ENCODE results near the gene DTX1. TPM values are rescaled to one million over a fixed set of nuclear protein-coding genes. Genes with fewer than 3 reads are reported as not detected.

Gene DTX1
- total and polyA plus RNA-seq, 4 donors, result 2.1 to 33.2 (median 10.0) TPM

- Histone ChIP-seq H3K9ac (ENCODE audit: low read depth in 1 of 2, low read length in 2 of 2) (no peak overlapping the region), H3K4me1 (ENCODE audit: control insufficient read depth in 4 of 4, insufficient read depth in 4 of 4, low read length in 3 of 4) (peaks cover 17 to 51% (median 37%) of the 10 kb centered on the region in 4 donors), H3K9me3 (ENCODE audit: control insufficient read depth in 4 of 4, low read length in 3 of 4) (no peaks in the 10 kb centered on the region), H3K27ac (ENCODE audit: low read depth in 1 of 2, low read length in 2 of 2) (peak overlapping the region in 1 of 2 donors; percentile 92), H3K36me3 (ENCODE audit: control insufficient read depth in 4 of 4, insufficient read depth in 3 of 4, low read depth in 1 of 4, low read length in 3 of 4) (no peaks in the 10 kb centered on the region), H3K4me3 (ENCODE audit: low read depth in 1 of 3, low read length in 3 of 3) (no peak overlapping the region), H3K27me3 (ENCODE audit: control insufficient read depth in 4 of 4, insufficient read depth in 4 of 4, low read length in 3 of 4) (no peaks in the 10 kb centered on the region)
- DNase-seq (ENCODE audit: low spot score), result no peak
- TF ChIP-seq ATF3 (IDR thresholded peaks at IDR 0.05), result no peak
- WGBS, result 96% methylated on average over 6 of the region's 6 CpGs
Measured at GRCh38 chr12:113069751-113070116, 13.2 kb downstream of the DTX1 start.

GRCh38 chr12:113070117-113070906 is 13.8 kb downstream of the DTX1 start:
- Histone ChIP-seq H3K4me3 (ENCODE audit: low read depth in 1 of 3, low read length in 3 of 3) (no peak overlapping the region), H3K27me3 (ENCODE audit: control insufficient read depth in 4 of 4, insufficient read depth in 4 of 4, low read length in 3 of 4) (no peaks in the 10 kb centered on the region), H3K9ac (ENCODE audit: low read depth in 1 of 2, low read length in 2 of 2) (no peak overlapping the region), H3K9me3 (ENCODE audit: control insufficient read depth in 4 of 4, low read length in 3 of 4) (no peaks in the 10 kb centered on the region), H3K27ac (ENCODE audit: low read depth in 1 of 2, low read length in 2 of 2) (peak overlapping the region; percentile 92 to 95), H3K36me3 (ENCODE audit: control insufficient read depth in 4 of 4, insufficient read depth in 3 of 4, low read depth in 1 of 4, low read length in 3 of 4) (no peaks in the 10 kb centered on the region), H3K4me1 (ENCODE audit: control insufficient read depth in 4 of 4, insufficient read depth in 4 of 4, low read length in 3 of 4) (peaks cover 17 to 51% (median 37%) of the 10 kb centered on the region in 4 donors)
- TF ChIP-seq TAF1 (conservative IDR thresholded peaks at IDR 0.05), result no peak
- TF ChIP-seq FOXA2 (IDR thresholded peaks at IDR 0.05), result no peak
- TF ChIP-seq RXRA (IDR thresholded peaks at IDR 0.05), result no peak
- TF ChIP-seq RAD21 (IDR thresholded peaks at IDR 0.05), result no peak
- TF ChIP-seq HNF4G (IDR thresholded peaks at IDR 0.05), result no peak
- TF ChIP-seq HNF4A (conservative IDR thresholded peaks at IDR 0.05), result no peak
- TF ChIP-seq ZBTB33 (IDR thresholded peaks at IDR 0.05), result no peak
- no peak for DNase-seq (ENCODE audit: low spot score)
- WGBS, result 75% methylated on average over 15 of the region's 15 CpGs

GRCh38 chr12:113071135-113072112 is 14.9 kb downstream of the DTX1 start:
- no peak for DNase-seq (ENCODE audit: low spot score)
- H3K4me3 ChIP-seq (ENCODE audit: low read depth in 1 of 3, low read length in 3 of 3), result no peak overlapping the region
- 41% methylated on average over 21 of the region's 21 CpGs for WGBS
- H3K9ac ChIP-seq (ENCODE audit: low read depth in 1 of 2, low read length in 2 of 2), result peak overlapping the region; percentile 21 to 60
- H3K4me1 ChIP-seq (ENCODE audit: control insufficient read depth in 4 of 4, insufficient read depth in 4 of 4, low read length in 3 of 4), result peaks cover 17 to 51% (median 37%) of the 10 kb centered on the region in 4 donors
- H3K27ac ChIP-seq (ENCODE audit: low read depth in 1 of 2, low read length in 2 of 2), result peak overlapping the region; percentile 92 to 95
- no peaks in the 10 kb centered on the region for H3K27me3 ChIP-seq (ENCODE audit: control insufficient read depth in 4 of 4, insufficient read depth in 4 of 4, low read length in 3 of 4)
- H3K9me3 ChIP-seq (ENCODE audit: control insufficient read depth in 4 of 4, low read length in 3 of 4), result no peaks in the 10 kb centered on the region
- H3K36me3 ChIP-seq (ENCODE audit: control insufficient read depth in 4 of 4, insufficient read depth in 3 of 4, low read depth in 1 of 4, low read length in 3 of 4), result no peaks in the 10 kb centered on the region
- TF ChIP-seq CTCF (IDR thresholded peaks at IDR 0.05; ENCODE audit: low read depth, low read length, missing input control) (no peak), ATF3 (IDR thresholded peaks at IDR 0.05) (no peak), JUND (IDR thresholded peaks at IDR 0.05) (peak in 1 of 2 donors; percentile 7), SP1 (IDR thresholded peaks at IDR 0.05) (peak; percentile 81), GABPA (IDR thresholded peaks at IDR 0.05 in 1 of 2, conservative IDR thresholded peaks at IDR 0.05 in 1 of 2) (peak in 1 of 2 donors; percentile 19), RAD21 (IDR thresholded peaks at IDR 0.05) (peak in 1 of 2 donors; percentile 38), REST (IDR thresholded peaks at IDR 0.05) (peak; percentile 85), FOXA1 (IDR thresholded peaks at IDR 0.05) (peak; percentile 62), HNF4G (IDR thresholded peaks at IDR 0.05) (no peak), MAX (IDR thresholded peaks at IDR 0.05) (peak; percentile 69), RXRA (IDR thresholded peaks at IDR 0.05) (peak; percentile 29 to 77), YY1 (IDR thresholded peaks at IDR 0.05) (no peak)

All from liver (tissue), 9 donors.